ENCODE data around the gene RSPO3. TPM values are rescaled to one million over a fixed set of nuclear protein-coding genes. Genes with fewer than 3 reads are reported as not detected.
"Not testable (repeated sequence)": the region's sequence is repeated elsewhere in the genome, so short reads cannot be mapped to it uniquely, and the experiment has no call there.

The RSPO3 gene
- total RNA-seq, 1 experiment from 2014 or later = not detected

DNA sequence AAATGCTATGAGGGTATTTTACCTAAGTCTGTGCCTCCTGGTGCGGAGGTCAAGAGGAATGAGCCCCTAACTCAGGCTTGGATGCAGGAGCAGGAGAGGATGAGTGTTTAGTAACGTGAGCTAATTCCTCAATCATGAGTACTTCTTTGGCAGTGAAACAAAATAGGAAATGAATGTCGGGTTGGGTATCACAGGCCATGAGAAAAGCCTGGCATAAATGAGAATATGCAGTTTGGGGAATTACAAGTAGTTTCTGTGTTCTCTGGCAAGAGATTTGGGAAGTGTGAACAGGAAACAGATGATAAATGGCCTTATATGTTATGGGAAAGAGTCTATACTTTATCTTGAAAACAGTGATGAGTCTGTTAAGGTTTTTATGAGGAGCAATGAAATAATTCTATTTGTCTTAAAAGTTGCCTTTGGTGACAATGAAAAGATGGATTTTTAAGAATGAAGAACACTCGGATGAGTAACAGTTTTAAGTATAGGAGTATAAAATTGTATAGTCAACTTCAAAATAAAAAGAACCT, 89.2 kb downstream of the RSPO3 start:
- H3K36me3 ChIP-seq = no peaks in the 10 kb centered on the region
- no peak for DNase-seq
- no peaks in the 10 kb centered on the region for H3K27me3 ChIP-seq
- no peaks in the 10 kb centered on the region for H3K9me3 ChIP-seq
- no peak overlapping the region for H3K4me3 ChIP-seq

GRCh38 chr6:127210725-127211124, 92.3 kb downstream of the RSPO3 start:
- H3K9me3 ChIP-seq = no peaks in the 10 kb centered on the region
- no peaks in the 10 kb centered on the region for H3K36me3 ChIP-seq
- no peaks in the 10 kb centered on the region for H3K27me3 ChIP-seq
- no peak overlapping the region for H3K4me3 ChIP-seq
- DNase-seq = no peak

DNA sequence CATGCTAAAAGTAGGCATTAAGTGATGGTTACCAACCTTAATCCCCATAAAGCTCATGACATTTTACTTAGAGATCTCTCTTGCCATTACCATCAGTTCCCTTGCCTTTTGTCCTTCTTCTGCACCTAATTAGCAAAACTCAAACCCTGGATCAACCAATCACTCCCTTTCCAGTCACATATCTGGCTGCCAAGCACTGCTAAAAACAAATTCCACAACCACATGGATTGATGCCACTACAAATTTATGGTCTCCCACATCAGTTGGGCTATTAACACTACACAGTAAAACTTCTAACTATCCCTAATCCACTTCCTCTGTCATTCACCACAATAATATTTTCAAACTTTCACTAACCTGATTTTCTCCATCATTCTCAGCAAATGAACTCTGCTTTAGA, 93.9 kb downstream of the RSPO3 start:
- DNase-seq = no peak
- Histone ChIP-seq H3K9me3 (no peaks in the 10 kb centered on the region), H3K36me3 (no peaks in the 10 kb centered on the region), H3K4me3 (no peak overlapping the region), H3K27me3 (no peaks in the 10 kb centered on the region)

- DNase-seq, H3K36me3 ChIP-seq, H3K9me3 ChIP-seq, H3K4me3 ChIP-seq, H3K27me3 ChIP-seq: not testable (repeated sequence)
These were observed 95.6 kb downstream of the RSPO3 start for GRCh38 chr6:127214032-127214431.

DNA sequence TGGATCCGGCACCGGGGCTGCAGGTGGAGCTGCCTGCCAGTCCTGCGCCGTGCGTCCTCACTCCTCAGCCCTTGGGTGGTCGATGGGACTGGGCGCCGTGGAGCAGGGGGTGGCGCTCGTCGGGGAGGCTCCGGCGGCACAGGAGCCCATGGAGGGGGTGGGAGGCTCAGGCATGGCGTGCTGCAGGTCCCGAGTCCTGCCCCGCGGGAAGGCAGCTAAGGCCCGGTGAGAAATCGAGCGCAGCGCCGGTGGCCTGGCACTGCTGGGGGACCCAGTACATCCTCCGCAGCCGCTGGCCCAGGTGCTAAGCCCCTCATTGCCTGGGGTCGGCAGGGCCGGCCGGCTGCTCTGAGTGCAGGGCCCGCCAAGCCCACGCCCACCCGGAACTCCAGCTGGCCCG, 96.1 kb downstream of the RSPO3 start:
- H3K36me3 ChIP-seq, H3K4me3 ChIP-seq, H3K27me3 ChIP-seq, H3K9me3 ChIP-seq, DNase-seq: not testable (repeated sequence)

DNA sequence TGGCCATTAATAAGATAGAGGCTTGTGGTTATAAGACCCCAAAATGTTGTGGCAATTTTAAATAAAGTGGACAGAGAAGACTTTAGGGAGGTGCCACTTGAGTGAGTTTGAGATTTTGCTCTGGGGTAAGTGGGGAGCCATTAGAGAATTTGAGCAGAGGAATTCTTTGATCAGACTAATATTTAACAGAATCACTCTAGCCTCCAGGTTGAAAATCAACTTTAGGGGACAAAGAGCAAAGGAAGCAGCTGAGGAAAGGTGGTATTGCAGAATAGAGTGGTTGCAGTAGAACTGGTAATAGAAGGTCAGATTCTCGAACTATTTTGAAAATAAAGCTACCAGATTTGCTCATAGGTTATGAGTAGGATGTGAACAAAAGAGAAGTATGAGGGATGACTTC, 97.5 kb downstream of the RSPO3 start:
- no peaks in the 10 kb centered on the region for H3K36me3 ChIP-seq
- no peak overlapping the region for H3K4me3 ChIP-seq
- DNase-seq = no peak
- no peaks in the 10 kb centered on the region for H3K27me3 ChIP-seq
- no peaks in the 10 kb centered on the region for H3K9me3 ChIP-seq

DNA sequence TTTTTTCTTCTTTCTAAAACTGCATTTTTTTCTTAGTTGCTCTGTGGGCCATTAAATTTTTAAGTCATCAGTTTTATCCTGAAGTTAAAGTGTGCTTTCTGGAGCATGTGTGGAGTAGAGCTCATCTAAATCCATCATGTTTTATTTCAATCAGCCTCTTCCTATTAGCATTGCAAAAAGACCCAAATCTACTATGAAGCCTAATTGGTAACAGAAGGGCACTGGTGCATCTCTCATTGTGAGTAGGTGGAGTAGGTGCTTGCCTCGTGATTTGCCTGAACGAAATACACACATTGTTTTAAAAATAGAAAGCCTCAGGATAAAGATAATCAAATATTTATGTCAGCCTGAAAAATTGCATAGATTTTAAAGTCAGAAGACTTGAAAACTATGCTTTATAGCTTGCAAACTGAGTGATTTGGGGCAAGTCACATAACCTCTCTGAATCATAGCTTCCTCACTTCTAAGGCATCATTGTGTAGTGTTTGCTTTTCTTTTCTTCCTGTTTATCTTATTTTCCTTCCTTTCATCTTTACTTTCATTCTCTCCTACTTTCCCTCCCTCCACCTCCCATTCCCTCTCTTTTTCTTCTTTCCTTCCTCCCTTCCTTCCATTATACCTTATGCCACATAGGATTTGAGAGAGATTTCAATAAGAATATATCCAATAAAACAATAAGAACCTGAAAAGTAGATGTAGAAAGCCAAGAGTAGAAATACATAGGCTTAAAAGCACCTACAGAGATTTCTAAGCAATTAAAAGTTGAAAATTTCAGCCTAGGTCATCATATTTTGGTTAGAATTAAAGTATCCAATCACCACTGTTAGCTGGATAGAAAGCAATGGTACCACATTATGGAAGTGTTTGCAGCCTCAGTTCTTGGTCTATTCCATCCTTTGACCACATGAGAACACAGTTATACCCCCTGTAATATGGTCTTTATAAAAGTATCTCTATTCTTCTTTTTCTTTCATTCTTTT, 98.6 kb downstream of the RSPO3 start:
- Histone ChIP-seq H3K4me3 (no peak overlapping the region), H3K36me3 (no peaks in the 10 kb centered on the region), H3K27me3 (no peaks in the 10 kb centered on the region), H3K9me3 (no peaks in the 10 kb centered on the region)
- DNase-seq = no peak

DNA sequence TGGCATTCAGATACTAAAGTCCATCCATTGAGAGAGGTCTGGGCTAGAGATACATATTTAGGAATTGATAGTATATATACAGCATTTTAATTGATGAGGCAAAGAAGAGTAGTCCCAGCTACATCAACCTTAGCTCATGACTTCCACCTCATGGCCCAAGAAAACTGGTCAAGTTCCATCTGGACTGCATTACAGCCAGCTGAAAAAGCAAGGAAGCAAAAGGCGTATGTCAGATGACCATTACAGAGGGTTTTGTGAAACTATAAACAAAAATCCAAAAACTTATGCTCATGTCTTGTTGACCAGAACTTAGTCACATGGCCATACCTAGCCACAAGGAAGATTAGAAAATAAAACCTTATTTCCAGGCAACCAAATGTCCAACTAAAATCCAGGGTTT, 101.4 kb downstream of the RSPO3 start:
- DNase-seq = no peak
- Histone ChIP-seq H3K27me3 (no peaks in the 10 kb centered on the region), H3K36me3 (no peaks in the 10 kb centered on the region), H3K4me3 (no peak overlapping the region), H3K9me3 (no peaks in the 10 kb centered on the region)

DNA sequence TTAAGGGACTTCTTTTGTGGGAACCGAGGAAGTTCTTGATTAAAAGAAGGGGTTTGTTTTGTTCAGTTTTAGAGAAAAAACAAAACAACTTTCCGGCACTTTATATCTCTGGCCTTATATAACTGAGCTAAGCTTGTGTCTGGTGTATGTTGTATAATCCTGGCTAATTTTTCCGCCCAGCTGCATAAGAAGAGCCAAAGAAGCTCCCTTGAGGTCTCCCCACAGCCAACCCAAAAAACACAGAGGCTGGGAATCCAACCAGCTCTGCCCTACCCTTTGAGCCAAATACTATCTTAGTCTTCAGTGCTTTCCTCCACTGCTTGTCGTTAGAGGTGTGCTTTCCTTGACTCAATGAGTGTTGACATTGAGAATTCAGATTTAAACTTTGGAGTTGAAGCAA, 102.7 kb downstream of the RSPO3 start:
- Histone ChIP-seq H3K9me3 (no peaks in the 10 kb centered on the region), H3K27me3 (no peaks in the 10 kb centered on the region)
- DNase-seq = no peak

DNA sequence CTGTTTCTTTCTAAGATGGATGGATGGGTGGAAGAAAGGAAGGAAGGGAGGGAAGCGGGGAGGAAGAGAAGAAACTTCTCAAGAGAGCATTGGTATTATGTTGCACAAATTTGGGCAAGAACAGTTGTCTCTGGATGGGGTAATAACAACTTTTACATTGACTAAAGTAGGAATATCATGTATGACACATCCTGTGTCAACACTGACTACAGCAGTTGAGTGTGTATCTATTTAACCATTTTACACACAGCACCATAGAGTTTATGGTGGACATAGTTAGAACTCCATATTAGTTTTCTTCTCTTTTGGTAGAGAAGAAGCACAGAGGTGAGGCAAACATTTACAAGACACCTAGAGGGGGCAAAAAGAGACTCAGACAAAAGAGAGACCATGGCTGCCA, 103.9 kb downstream of the RSPO3 start:
- Histone ChIP-seq H3K27me3 (no peaks in the 10 kb centered on the region), H3K4me3 (no peak overlapping the region), H3K36me3 (no peaks in the 10 kb centered on the region), H3K9me3 (no peaks in the 10 kb centered on the region)
- DNase-seq = no peak

More for the DNA sequence above, 102.7 kb downstream of the RSPO3 start:
- H3K36me3 ChIP-seq = no peaks in the 10 kb centered on the region
- no peak overlapping the region for H3K4me3 ChIP-seq

DNA sequence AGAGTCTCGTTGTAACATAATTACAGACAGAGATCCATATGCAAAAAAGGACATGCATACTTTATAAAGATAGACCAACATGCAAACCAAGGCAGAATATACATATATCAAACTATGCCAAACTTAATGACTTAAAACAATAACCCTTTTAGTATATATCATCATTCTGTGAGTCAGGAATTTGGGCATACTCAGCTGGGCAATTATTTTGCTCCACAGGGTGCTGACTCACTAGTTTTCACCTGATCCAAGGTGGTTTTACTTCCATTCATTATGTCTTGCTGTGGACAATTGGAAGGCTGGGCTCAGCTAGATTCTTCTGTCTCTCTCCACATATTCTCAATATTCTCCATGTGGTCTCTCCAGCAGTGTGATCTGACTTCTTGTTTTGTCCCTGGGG, 107.0 kb downstream of the RSPO3 start:
- no peaks in the 10 kb centered on the region for H3K36me3 ChIP-seq
- H3K9me3 ChIP-seq = no peaks in the 10 kb centered on the region
- DNase-seq = no peak
- H3K27me3 ChIP-seq = no peaks in the 10 kb centered on the region
- H3K4me3 ChIP-seq = no peak overlapping the region

GRCh38 chr6:127233819-127234218, 115.3 kb downstream of the RSPO3 start:
- H3K36me3 ChIP-seq, H3K27me3 ChIP-seq, DNase-seq, H3K9me3 ChIP-seq, H3K4me3 ChIP-seq: not testable (repeated sequence)

GRCh38 chr6:127243501-127243900, 125.0 kb downstream of the RSPO3 start:
- H3K9me3 ChIP-seq = no peaks in the 10 kb centered on the region
- no peak overlapping the region for H3K4me3 ChIP-seq
- H3K27me3 ChIP-seq = no peaks in the 10 kb centered on the region
- no peak for DNase-seq
- H3K36me3 ChIP-seq = no peaks in the 10 kb centered on the region

Other genes starting within 250 kb of the RSPO3 start
- 18.1 and 20.4 TPM in 2 replicates for gene RNF146, start 148.2 kb downstream of the RSPO3 start, total RNA-seq (2014; rRNA removed; shearing (Covaris generic); ENCODE audit: low replicate concordance)
- 18.1 and 21.8 TPM in 2 replicates for gene ECHDC1, start 224.9 kb downstream of the RSPO3 start, total RNA-seq (2014; rRNA removed; shearing (Covaris generic); ENCODE audit: low replicate concordance)